DOHH2 (cell line): ENCODE data around the gene KLK13.

Source experiments
- CTCF ChIP-seq: fragments of 200-600 bp; sonication (generic); IDR thresholded peaks from one replicate; pipeline ENCODE4 v1.5.1; 2014; ENCODE audit warnings: antibody characterized with exemption, mild to moderate bottlenecking, low read depth, low read length; ENCODE audit not compliant: poor library complexity, severe bottlenecking
- EZH2phosphoT487 ChIP-seq: fragments of 200-600 bp; sonication (generic); IDR thresholded peaks from 2 replicates; pipeline ENCODE4 v1.6.1; 2017; ENCODE audit warnings: borderline replicate concordance, mild to moderate bottlenecking, antibody characterized with exemption, low read length, moderate library complexity, mixed read lengths

GRCh38 chr19:51026554-51026831, 38.4 kb downstream of the KLK13 start, which contains the start of gene KLK11:
- TF ChIP-seq CTCF (no peak), EZH2phosphoT487 (no peak)
